Lung (tissue), 12 donors: ENCODE data around the gene ACP7. TPM values are rescaled to one million over a fixed set of nuclear protein-coding genes. Genes with fewer than 3 reads are reported as not detected.

ENCODE experiments used
- ATAC-seq: fragments of 200-7000 bp; cut with Tn5 transposase; one replicate; pipeline ENCODE4 v1.9.1; 2020; ENCODE audit warnings: moderate number of reproducible peaks; ENCODE audit not compliant: insufficient read depth, low FRiP score
- DNase-seq, 3 donors: peaks; one replicate each; pipeline ENCODE4 v3.0.0-alpha.2; 2013 to 2017
- H3K27ac ChIP-seq, 2 donors: one replicate each; pipeline ENCODE4 v1.5.1; 2013; ENCODE audit warnings: mild to moderate bottlenecking in 2 of 2, moderate library complexity in 2 of 2, control low read depth in 1 of 2, inconsistent platforms in 1 of 2, low read depth in 1 of 2, low read length in 1 of 2
- H3K27me3 ChIP-seq, 3 donors: one replicate each; pipeline ENCODE4 v1.5.1; 2013; ENCODE audit warnings: low read length in 2 of 3; ENCODE audit not compliant: control insufficient read depth in 3 of 3, insufficient read depth in 3 of 3
- H3K36me3 ChIP-seq, 4 donors: one replicate each; pipeline ENCODE4 v1.5.1; 2013; ENCODE audit warnings: low read length in 4 of 4, mild to moderate bottlenecking in 1 of 4, moderate library complexity in 1 of 4; ENCODE audit not compliant: control insufficient read depth in 4 of 4, insufficient read depth in 4 of 4
- H3K4me1 ChIP-seq, 5 donors: one replicate each; pipeline ENCODE4 v1.5.1; 2013; ENCODE audit warnings: low read length in 5 of 5, mild to moderate bottlenecking in 2 of 5, moderate library complexity in 1 of 5; ENCODE audit not compliant: control insufficient read depth in 5 of 5, insufficient read depth in 5 of 5
- H3K4me3 ChIP-seq: one replicate; pipeline ENCODE4 v1.5.1; 2013; ENCODE audit warnings: mild to moderate bottlenecking, control low read depth, moderate library complexity
- H3K9ac ChIP-seq, 2 donors: one replicate each; pipeline ENCODE4 v1.5.1; 2013; ENCODE audit warnings: low read length in 2 of 2, control low read depth in 1 of 2; ENCODE audit not compliant: insufficient read depth in 1 of 2
- H3K9me3 ChIP-seq, 4 donors: one replicate each; pipeline ENCODE4 v1.5.1; 2013; ENCODE audit warnings: low read length in 3 of 4, mild to moderate bottlenecking in 1 of 4, moderate library complexity in 1 of 4; ENCODE audit not compliant: control insufficient read depth in 4 of 4, insufficient read depth in 3 of 4
- WGBS, 2 donors: extraction: QIAGEN DNeasy Blood & Tissue Kit; methylation state at CpG; one replicate each; pipeline ENCODE4 v1.1.7; 2013; 5-methylcytosine and 5-hydroxymethylcytosine counted together
- polyA plus RNA-seq, 2 donors: library from polyadenylated mRNA; stranded (reverse); fragments of 200-250 nt; gene quantifications; one replicate each; pipeline ENCODE4 v1.2.1, GENCODE V29; 2013
- total RNA-seq, 2 donors: library from RNA; depleted of rRNA in 1 of 2; stranded (reverse); fragments of >200 nt in 1 of 2; gene quantifications; one replicate each; pipeline ENCODE4 v1.2.1, GENCODE V29; 2014 to 2021
- TF ChIP-seq, protein P1 (sequence below): IDR thresholded peaks from 2 replicates; pipeline ENCODE4 v1.5.1; 2012; ENCODE audit warnings: mild to moderate bottlenecking; ENCODE audit errors: control extremely low read depth, extremely low read depth
- donor health status: control.
- donor health status: control.
- donor health status: Bipolar disorder and iron deficiency.
- donor health status: healthy.
- donor health status: DM: yes; HTN: yes; CAD: no.

Gene ACP7
- total and polyA plus RNA-seq, 4 donors: 0.03 TPM; not detected in 3

DNA sequence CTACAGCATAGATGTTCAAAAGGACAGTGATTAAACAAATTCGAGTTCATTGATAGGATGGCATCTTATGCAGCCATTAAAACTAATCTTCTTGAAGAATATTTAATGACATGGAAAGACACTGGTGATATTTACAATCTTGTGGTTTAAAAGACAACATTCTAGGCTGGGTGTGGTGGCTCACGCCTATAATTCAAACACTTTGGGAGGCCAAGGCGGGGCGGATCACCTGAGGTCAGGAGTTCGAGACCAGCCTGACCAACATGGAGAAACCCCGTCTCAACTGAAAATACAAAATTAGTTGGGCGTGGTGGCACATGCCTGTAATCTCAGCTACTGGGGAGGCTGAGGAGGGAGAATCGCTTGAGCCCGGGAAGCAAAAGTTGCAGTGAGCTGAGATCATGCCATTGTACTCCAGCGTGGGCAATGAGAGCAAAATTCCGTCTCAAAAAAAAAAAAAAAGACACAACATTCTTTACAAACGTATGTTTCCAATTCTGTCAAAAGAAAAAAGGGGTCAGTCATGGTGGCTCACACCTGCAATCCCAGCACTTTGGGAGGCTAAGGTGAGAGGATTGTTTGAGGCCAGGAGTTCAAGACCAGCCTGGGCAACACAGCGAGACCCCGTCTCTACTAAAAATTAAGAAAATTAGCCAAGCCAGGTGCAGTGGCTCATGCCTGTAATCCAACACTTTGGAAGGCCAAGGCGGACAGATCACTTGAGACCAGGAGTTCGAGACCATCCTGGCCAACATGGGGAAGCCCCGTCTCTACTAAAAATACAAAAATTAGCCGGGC is 39.0 kb downstream of the ACP7 start:
- WGBS, 2 donors: 78 to 87% methylated on average over 18 of the region's 18 CpGs
- Histone ChIP-seq H3K4me3 (no peak overlapping the region), H3K27ac (no peak overlapping the region), H3K36me3 (no peaks in the 10 kb centered on the region), H3K9me3 (no peaks in the 10 kb centered on the region), H3K4me1 (peaks cover 0 to 17% (median 12%) of the 10 kb centered on the region in 5 donors), H3K9ac (no peak overlapping the region), H3K27me3 (no peaks in the 10 kb centered on the region)
- TF ChIP-seq, protein P1, sequence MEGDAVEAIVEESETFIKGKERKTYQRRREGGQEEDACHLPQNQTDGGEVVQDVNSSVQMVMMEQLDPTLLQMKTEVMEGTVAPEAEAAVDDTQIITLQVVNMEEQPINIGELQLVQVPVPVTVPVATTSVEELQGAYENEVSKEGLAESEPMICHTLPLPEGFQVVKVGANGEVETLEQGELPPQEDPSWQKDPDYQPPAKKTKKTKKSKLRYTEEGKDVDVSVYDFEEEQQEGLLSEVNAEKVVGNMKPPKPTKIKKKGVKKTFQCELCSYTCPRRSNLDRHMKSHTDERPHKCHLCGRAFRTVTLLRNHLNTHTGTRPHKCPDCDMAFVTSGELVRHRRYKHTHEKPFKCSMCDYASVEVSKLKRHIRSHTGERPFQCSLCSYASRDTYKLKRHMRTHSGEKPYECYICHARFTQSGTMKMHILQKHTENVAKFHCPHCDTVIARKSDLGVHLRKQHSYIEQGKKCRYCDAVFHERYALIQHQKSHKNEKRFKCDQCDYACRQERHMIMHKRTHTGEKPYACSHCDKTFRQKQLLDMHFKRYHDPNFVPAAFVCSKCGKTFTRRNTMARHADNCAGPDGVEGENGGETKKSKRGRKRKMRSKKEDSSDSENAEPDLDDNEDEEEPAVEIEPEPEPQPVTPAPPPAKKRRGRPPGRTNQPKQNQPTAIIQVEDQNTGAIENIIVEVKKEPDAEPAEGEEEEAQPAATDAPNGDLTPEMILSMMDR: no peak
- ATAC-seq (no peak), DNase-seq (no peak)

DNA sequence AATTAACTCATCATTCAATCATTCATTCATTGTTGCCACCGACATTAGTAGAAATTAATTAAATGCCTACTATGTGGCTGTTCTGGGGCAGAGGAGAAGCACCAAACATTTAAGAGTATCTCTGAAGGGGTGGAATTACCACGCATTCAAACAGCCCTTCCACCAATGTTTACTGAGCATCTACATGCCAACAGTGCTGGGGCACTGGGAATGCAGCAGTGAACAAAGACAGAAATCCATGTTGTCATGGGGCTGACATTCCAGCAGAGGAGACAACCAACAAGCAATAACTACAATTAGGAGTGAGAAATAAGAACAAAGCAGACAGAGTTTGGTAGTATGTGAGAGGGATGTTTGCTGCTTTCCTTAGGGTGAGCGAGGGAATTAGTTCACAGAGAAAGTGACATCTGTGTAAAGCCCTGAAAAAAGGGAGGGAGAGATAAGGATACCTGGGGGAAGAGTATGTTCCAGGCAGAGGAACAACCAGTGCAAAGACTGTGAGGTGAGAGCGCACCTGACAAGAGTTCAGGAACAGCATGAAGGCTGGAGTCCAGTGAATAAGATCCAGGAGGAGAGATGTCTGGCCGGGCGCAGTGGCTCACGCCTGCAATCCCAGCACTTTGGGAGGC is 40.1 kb downstream of the ACP7 start:
- WGBS, 2 donors: 82 to 91% methylated on average over 7 of the region's 7 CpGs
- peaks cover 0 to 2% (median 0%) of the 10 kb centered on the region in 4 donors for H3K36me3 ChIP-seq
- TF ChIP-seq, protein P1: no peak
- peaks cover 0 to 21% (median 16%) of the 10 kb centered on the region in 5 donors for H3K4me1 ChIP-seq
- H3K27ac ChIP-seq: no peak overlapping the region
- DNase-seq (peak in 1 of 3 donors; percentile 25), ATAC-seq (no peak)
- no peaks in the 10 kb centered on the region for H3K27me3 ChIP-seq
- no peak overlapping the region for H3K4me3 ChIP-seq
- no peak overlapping the region for H3K9ac ChIP-seq
- no peaks in the 10 kb centered on the region for H3K9me3 ChIP-seq

DNA sequence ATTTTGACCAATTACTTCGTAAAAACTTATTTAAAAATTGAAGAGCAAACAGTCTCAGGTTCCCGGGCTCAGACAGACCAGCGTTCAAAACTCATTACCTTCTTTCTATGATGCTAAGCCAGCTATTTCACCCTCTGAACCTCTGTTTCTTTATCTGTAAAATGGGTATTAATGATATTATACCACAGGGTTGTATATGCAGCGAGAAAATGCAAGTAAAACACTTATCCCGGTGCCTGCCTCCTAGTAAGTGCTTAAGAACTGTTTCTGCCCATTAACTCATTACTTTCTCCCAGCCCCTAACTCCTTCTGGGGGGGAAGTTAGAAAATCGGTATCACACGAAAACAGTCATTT is 41.0 kb downstream of the ACP7 start:
- DNase-seq (no peak), ATAC-seq (no peak)
- H3K27me3 ChIP-seq: no peaks in the 10 kb centered on the region
- WGBS, 2 donors: 32 to 40% methylated on average over 7 of the region's 7 CpGs
- no peaks in the 10 kb centered on the region for H3K9me3 ChIP-seq
- TF ChIP-seq, protein P1: no peak
- H3K9ac ChIP-seq: peak overlapping the region; percentile 44 to 74
- H3K4me3 ChIP-seq: peak overlapping the region; percentile 84
- peak overlapping the region; percentile 57 to 68 for H3K27ac ChIP-seq
- H3K36me3 ChIP-seq: peaks cover 0 to 3% (median 0%) of the 10 kb centered on the region in 4 donors
- H3K4me1 ChIP-seq: peaks cover 0 to 23% (median 17%) of the 10 kb centered on the region in 5 donors
